Neural crest cell (in vitro differentiated cells): ENCODE data around the gene KCNIP4. TPM values are rescaled to one million over a fixed set of nuclear protein-coding genes. Genes with fewer than 3 reads are reported as not detected.

ENCODE experiments used
- DNase-seq: peaks from one replicate; pipeline ENCODE4 v3.0.0; 2021; ENCODE audit warnings: low read depth, mixed read lengths, low spot score
- H3K27ac Mint-ChIP-seq: one replicate; pipeline ENCODE4 v1.8.0; 2021; ENCODE audit warnings: mild to moderate bottlenecking, mixed read lengths; ENCODE audit not compliant: unreplicated experiment
- H3K27me3 Mint-ChIP-seq: 2 replicates; pipeline ENCODE4 v1.8.0; 2021; ENCODE audit warnings: low read depth, mild to moderate bottlenecking, mixed read lengths
- H3K36me3 Mint-ChIP-seq: 2 replicates; pipeline ENCODE4 v1.8.0; 2021; ENCODE audit warnings: low read depth, mild to moderate bottlenecking, mixed read lengths
- H3K4me1 Mint-ChIP-seq: 2 replicates; pipeline ENCODE4 v1.8.0; 2021; ENCODE audit warnings: mixed read lengths
- H3K4me3 Mint-ChIP-seq: one replicate; pipeline ENCODE4 v1.8.0; 2021; ENCODE audit warnings: mild to moderate bottlenecking, mixed read lengths
- H3K9me3 Mint-ChIP-seq: 2 replicates; pipeline ENCODE4 v1.8.0; 2021; ENCODE audit warnings: mixed read lengths
- CTCF ChIP-seq: fragments of 200-600 bp; sonication (generic); conservative IDR thresholded peaks from 2 replicates; pipeline ENCODE4 v1.5.0; 2021; ENCODE audit warnings: antibody characterized with exemption, mild to moderate bottlenecking
- total RNA-seq: library from RNA; stranded (reverse); gene quantifications from 2 replicates; pipeline ENCODE4 v1.2.1, GENCODE V29; 2021

The KCNIP4 gene
- total RNA-seq, 1 donor from 2014 or later, result 0.33 TPM

- peaks cover 18% of the 10 kb centered on the region for H3K4me1 Mint-ChIP-seq
- H3K27ac Mint-ChIP-seq, result no peak overlapping the region
- TF ChIP-seq CTCF, result no peak
- no peaks in the 10 kb centered on the region for H3K9me3 Mint-ChIP-seq
- H3K4me3 Mint-ChIP-seq, result no peak overlapping the region
- H3K27me3 Mint-ChIP-seq, result peaks cover 6% of the 10 kb centered on the region
- DNase-seq, result no peak
- no peaks in the 10 kb centered on the region for H3K36me3 Mint-ChIP-seq
Observed at GRCh38 chr4:21964762-21965319, 16.3 kb upstream of the KCNIP4 start.

- peaks cover 16% of the 10 kb centered on the region for H3K27me3 Mint-ChIP-seq
- peaks cover 18% of the 10 kb centered on the region for H3K4me1 Mint-ChIP-seq
- DNase-seq, result no peak
- no peak for TF ChIP-seq CTCF
- H3K9me3 Mint-ChIP-seq, result no peaks in the 10 kb centered on the region
- no peak overlapping the region for H3K27ac Mint-ChIP-seq
- no peak overlapping the region for H3K4me3 Mint-ChIP-seq
- no peaks in the 10 kb centered on the region for H3K36me3 Mint-ChIP-seq
Observed at GRCh38 chr4:21962691-21963090, 14.1 kb upstream of the KCNIP4 start.

GRCh38 chr4:21960793-21961192 is 12.2 kb upstream of the KCNIP4 start:
- Mint-ChIP-seq H3K4me1 (peaks cover 18% of the 10 kb centered on the region), H3K36me3 (no peaks in the 10 kb centered on the region), H3K9me3 (no peaks in the 10 kb centered on the region), H3K4me3 (no peak overlapping the region), H3K27me3 (peaks cover 19% of the 10 kb centered on the region), H3K27ac (no peak overlapping the region)
- TF ChIP-seq CTCF, result no peak
- DNase-seq, result no peak

GRCh38 chr4:21954916-21955315 is 6.3 kb upstream of the KCNIP4 start:
- no peak for TF ChIP-seq CTCF
- Mint-ChIP-seq H3K9me3 (no peaks in the 10 kb centered on the region), H3K27me3 (peaks cover 38% of the 10 kb centered on the region), H3K4me3 (no peak overlapping the region), H3K4me1 (no peaks in the 10 kb centered on the region), H3K27ac (no peak overlapping the region), H3K36me3 (no peaks in the 10 kb centered on the region)
- DNase-seq, result no peak

- Mint-ChIP-seq H3K4me1 (no peaks in the 10 kb centered on the region), H3K27me3 (peaks cover 45% of the 10 kb centered on the region), H3K36me3 (no peaks in the 10 kb centered on the region), H3K9me3 (no peaks in the 10 kb centered on the region), H3K27ac (no peak overlapping the region), H3K4me3 (no peak overlapping the region)
- TF ChIP-seq CTCF, result no peak
- no peak for DNase-seq
Observed at GRCh38 chr4:21953653-21954052, 5.1 kb upstream of the KCNIP4 start.
